Upper lobe of left lung (tissue), 6 donors: ENCODE measurements around the gene MRPL51. TPM values are rescaled to one million over a fixed set of nuclear protein-coding genes. Genes with fewer than 3 reads are reported as not detected.
A peak's percentile ranks its signal among the peaks of the same experiment; 100 is the strongest.

Source experiments
- ATAC-seq, 2 donors: fragments of 200-7000 bp; cut with Tn5 transposase; one replicate each; pipeline ENCODE4 v1.9.1; 2022; ENCODE audit warnings: mild to moderate bottlenecking in 2 of 2, moderate library complexity in 2 of 2; ENCODE audit not compliant: low FRiP score in 2 of 2
- DNase-seq, 2 donors: peaks; one replicate each; pipeline ENCODE4 v3.0.0-alpha.2; 2019 to 2020
- H3K27ac ChIP-seq, 4 donors: fragments of 200-600 bp; sonication (generic); one replicate each; pipeline ENCODE4 v1.5.1; 2016 to 2019
- H3K27me3 ChIP-seq, 4 donors: fragments of 200-600 bp; sonication (generic); one replicate each; pipeline ENCODE4 v1.5.1; 2017 to 2019
- H3K36me3 ChIP-seq, 4 donors: fragments of 200-600 bp; sonication (generic); one replicate each; pipeline ENCODE4 v1.5.1; 2016 to 2019
- H3K4me1 ChIP-seq, 4 donors: fragments of 200-600 bp; sonication (generic); one replicate each; pipeline ENCODE4 v1.5.1; 2018 to 2019
- H3K4me3 ChIP-seq, 4 donors: fragments of 200-600 bp; sonication (generic); one replicate each; pipeline ENCODE4 v1.5.1; 2017 to 2019; ENCODE audit warnings: mild to moderate bottlenecking in 2 of 4, moderate library complexity in 1 of 4
- H3K9me3 ChIP-seq, 4 donors: fragments of 200-600 bp; sonication (generic); one replicate each; pipeline ENCODE4 v1.5.1; 2018 to 2019
- CTCF ChIP-seq, 6 experiments: fragments of 450-650 bp in 4 of 6; fragments of 200-600 bp in 2 of 6; sonication (generic) in 2 of 6; IDR thresholded peaks; one replicate each; pipeline ENCODE4 v1.5.1; 2016 to 2019; ENCODE audit warnings: antibody characterized with exemption in 6 of 6
- EP300 ChIP-seq, 4 donors: sonication (generic); formaldehyde crosslinking; IDR thresholded peaks; one replicate each; pipeline ENCODE4 v1.5.1; 2017; ENCODE audit warnings: antibody characterized with exemption in 4 of 4, control low read depth in 2 of 4
- POLR2A ChIP-seq, 4 donors: fragments of 450-650 bp; IDR thresholded peaks; one replicate each; pipeline ENCODE4 v1.5.1; 2016 to 2017; ENCODE audit warnings: antibody characterized with exemption in 4 of 4, mild to moderate bottlenecking in 2 of 4
- POLR2AphosphoS5 ChIP-seq, 2 donors: sonication (generic); formaldehyde crosslinking; IDR thresholded peaks; one replicate each; pipeline ENCODE4 v1.5.1; 2017; ENCODE audit warnings: antibody characterized with exemption in 2 of 2
- WGBS, 2 donors: methylation state at CpG; one replicate each; pipeline ENCODE4 v1.1.5; 2017 to 2018; 5-methylcytosine and 5-hydroxymethylcytosine counted together
- total RNA-seq, 6 donors: library from RNA; depleted of rRNA in 4 of 6; stranded (reverse); fragments of >200 nt in 4 of 6; gene quantifications; one replicate each; pipeline versions ENCODE4 v1.1.0 to v1.2.1, GENCODE V29; 2016 to 2021
- donor health status: DM: no; HTN: no; CAD: no; lungs with moderate emphysema.
- donor health status: DM: no; HTN: yes; CAD: no; lungs with severe emphysema.

MRPL51 gene
- total RNA-seq, 6 donors from 2014 or later, result 40.1 to 125 (median 67.2) TPM

GRCh38 chr12:6462234-6462995 lies 30.6 kb downstream of the MRPL51 start:
- no peak for DNase-seq
- no peaks in the 10 kb centered on the region for H3K9me3 ChIP-seq
- H3K27me3 ChIP-seq, result no peaks in the 10 kb centered on the region
- H3K4me1 ChIP-seq, result peaks cover 17 to 49% (median 30%) of the 10 kb centered on the region in 4 donors
- no peak for ATAC-seq
- H3K36me3 ChIP-seq, result peaks cover 18 to 87% (median 63%) of the 10 kb centered on the region in 4 donors
- no peak overlapping the region for H3K4me3 ChIP-seq
- TF ChIP-seq POLR2A (IDR thresholded peaks at IDR 0.05) (no peak), CTCF (IDR thresholded peaks at IDR 0.05) (no peak), POLR2AphosphoS5 (IDR thresholded peaks at IDR 0.05) (no peak), EP300 (IDR thresholded peaks at IDR 0.05) (no peak)
- WGBS, 2 donors, result 75 to 84% methylated on average over 12 to 13 of the region's 14 CpGs
- H3K27ac ChIP-seq, result peak overlapping the region; percentile 45 to 79 (median 74)

- no peak overlapping the region for H3K4me3 ChIP-seq
- DNase-seq (peak in 1 of 2 donors; percentile 92), ATAC-seq (peak; percentile 68 to 73)
- H3K4me1 ChIP-seq, result peaks cover 17 to 49% (median 30%) of the 10 kb centered on the region in 4 donors
- no peaks in the 10 kb centered on the region for H3K9me3 ChIP-seq
- 49 to 54% methylated on average over 15 of the region's 15 CpGs for WGBS, 2 donors
- peaks cover 20 to 94% (median 70%) of the 10 kb centered on the region in 4 donors for H3K36me3 ChIP-seq
- peak overlapping the region; percentile 45 to 79 (median 74) for H3K27ac ChIP-seq
- TF ChIP-seq POLR2A (IDR thresholded peaks at IDR 0.05) (peak in 1 of 4 donors; percentile 29), CTCF (IDR thresholded peaks at IDR 0.05) (no peak), EP300 (IDR thresholded peaks at IDR 0.05) (no peak), POLR2AphosphoS5 (IDR thresholded peaks at IDR 0.05) (peak; percentile 24 to 72)
- no peaks in the 10 kb centered on the region for H3K27me3 ChIP-seq
Measured at GRCh38 chr12:6461401-6462233, 31.4 kb downstream of the MRPL51 start.

GRCh38 chr12:6460751-6461371 lies 32.2 kb downstream of the MRPL51 start:
- no peak for TF ChIP-seq POLR2AphosphoS5 (IDR thresholded peaks at IDR 0.05)
- TF ChIP-seq EP300 (IDR thresholded peaks at IDR 0.05), result no peak
- no peak for TF ChIP-seq CTCF (IDR thresholded peaks at IDR 0.05)
- peak in 1 of 4 donors; percentile 4 for TF ChIP-seq POLR2A (IDR thresholded peaks at IDR 0.05)
- Histone ChIP-seq H3K36me3 (peaks cover 20 to 96% (median 71%) of the 10 kb centered on the region in 4 donors), H3K4me3 (no peak overlapping the region), H3K4me1 (peaks cover 17 to 49% (median 30%) of the 10 kb centered on the region in 4 donors), H3K27ac (peak overlapping the region; percentile 45 to 79 (median 74)), H3K9me3 (no peaks in the 10 kb centered on the region), H3K27me3 (no peaks in the 10 kb centered on the region)
- no peak for DNase-seq
- 76 to 83% methylated on average over 9 to 10 of the region's 10 CpGs for WGBS, 2 donors
- ATAC-seq, result no peak

- DNase-seq, result no peak
- no peak for ATAC-seq
- 100% methylated on average over 2 of the region's 2 CpGs for WGBS, 2 donors
- Histone ChIP-seq H3K4me3 (no peak overlapping the region), H3K27ac (no peak overlapping the region), H3K27me3 (no peaks in the 10 kb centered on the region), H3K4me1 (peaks cover 17 to 39% (median 29%) of the 10 kb centered on the region in 4 donors), H3K9me3 (no peaks in the 10 kb centered on the region), H3K36me3 (peaks cover 20 to 95% (median 65%) of the 10 kb centered on the region in 4 donors)
- TF ChIP-seq POLR2AphosphoS5 (IDR thresholded peaks at IDR 0.05) (no peak), POLR2A (IDR thresholded peaks at IDR 0.05) (no peak), EP300 (IDR thresholded peaks at IDR 0.05) (no peak), CTCF (IDR thresholded peaks at IDR 0.05) (no peak)
Measured at GRCh38 chr12:6459004-6459337, 34.1 kb downstream of the MRPL51 start.
